Lung (tissue), 12 donors: Measurements from ENCODE around the gene TRPM2. TPM values are rescaled to one million over a fixed set of nuclear protein-coding genes. Genes with fewer than 3 reads are reported as not detected.

Experiments used
- ATAC-seq: fragments of 200-7000 bp; cut with Tn5 transposase; one replicate; pipeline ENCODE4 v1.9.1; 2020; ENCODE audit warnings: moderate number of reproducible peaks; ENCODE audit not compliant: insufficient read depth, low FRiP score
- DNase-seq, 3 donors: peaks; one replicate each; pipeline ENCODE4 v3.0.0-alpha.2; 2013 to 2017
- H3K27ac ChIP-seq, 2 donors: one replicate each; pipeline ENCODE4 v1.5.1; 2013; ENCODE audit warnings: mild to moderate bottlenecking in 2 of 2, moderate library complexity in 2 of 2, control low read depth in 1 of 2, inconsistent platforms in 1 of 2, low read depth in 1 of 2, low read length in 1 of 2
- H3K27me3 ChIP-seq, 3 donors: one replicate each; pipeline ENCODE4 v1.5.1; 2013; ENCODE audit warnings: low read length in 2 of 3; ENCODE audit not compliant: control insufficient read depth in 3 of 3, insufficient read depth in 3 of 3
- H3K36me3 ChIP-seq, 4 donors: one replicate each; pipeline ENCODE4 v1.5.1; 2013; ENCODE audit warnings: low read length in 4 of 4, mild to moderate bottlenecking in 1 of 4, moderate library complexity in 1 of 4; ENCODE audit not compliant: control insufficient read depth in 4 of 4, insufficient read depth in 4 of 4
- H3K4me1 ChIP-seq, 5 donors: one replicate each; pipeline ENCODE4 v1.5.1; 2013; ENCODE audit warnings: low read length in 5 of 5, mild to moderate bottlenecking in 2 of 5, moderate library complexity in 1 of 5; ENCODE audit not compliant: control insufficient read depth in 5 of 5, insufficient read depth in 5 of 5
- H3K4me3 ChIP-seq: one replicate; pipeline ENCODE4 v1.5.1; 2013; ENCODE audit warnings: mild to moderate bottlenecking, control low read depth, moderate library complexity
- H3K9ac ChIP-seq, 2 donors: one replicate each; pipeline ENCODE4 v1.5.1; 2013; ENCODE audit warnings: low read length in 2 of 2, control low read depth in 1 of 2; ENCODE audit not compliant: insufficient read depth in 1 of 2
- H3K9me3 ChIP-seq, 4 donors: one replicate each; pipeline ENCODE4 v1.5.1; 2013; ENCODE audit warnings: low read length in 3 of 4, mild to moderate bottlenecking in 1 of 4, moderate library complexity in 1 of 4; ENCODE audit not compliant: control insufficient read depth in 4 of 4, insufficient read depth in 3 of 4
- CTCF ChIP-seq: IDR thresholded peaks from 2 replicates; pipeline ENCODE4 v1.5.1; 2012; ENCODE audit warnings: mild to moderate bottlenecking; ENCODE audit errors: control extremely low read depth, extremely low read depth
- WGBS, 2 donors: extraction: QIAGEN DNeasy Blood & Tissue Kit; methylation state at CpG; one replicate each; pipeline ENCODE4 v1.1.7; 2013; 5-methylcytosine and 5-hydroxymethylcytosine counted together
- polyA plus RNA-seq, 2 donors: library from polyadenylated mRNA; stranded (reverse); fragments of 200-250 nt; gene quantifications; one replicate each; pipeline ENCODE4 v1.2.1, GENCODE V29; 2013
- total RNA-seq, 2 donors: library from RNA; depleted of rRNA in 1 of 2; stranded (reverse); fragments of >200 nt in 1 of 2; gene quantifications; one replicate each; pipeline ENCODE4 v1.2.1, GENCODE V29; 2014 to 2021
- donor health status: control.
- donor health status: control.
- donor health status: Bipolar disorder and iron deficiency.
- donor health status: healthy.
- donor health status: DM: yes; HTN: yes; CAD: no.

TRPM2 gene
- total and polyA plus RNA-seq, 4 donors, result 5.9 to 26.2 (median 10.3) TPM

DNA sequence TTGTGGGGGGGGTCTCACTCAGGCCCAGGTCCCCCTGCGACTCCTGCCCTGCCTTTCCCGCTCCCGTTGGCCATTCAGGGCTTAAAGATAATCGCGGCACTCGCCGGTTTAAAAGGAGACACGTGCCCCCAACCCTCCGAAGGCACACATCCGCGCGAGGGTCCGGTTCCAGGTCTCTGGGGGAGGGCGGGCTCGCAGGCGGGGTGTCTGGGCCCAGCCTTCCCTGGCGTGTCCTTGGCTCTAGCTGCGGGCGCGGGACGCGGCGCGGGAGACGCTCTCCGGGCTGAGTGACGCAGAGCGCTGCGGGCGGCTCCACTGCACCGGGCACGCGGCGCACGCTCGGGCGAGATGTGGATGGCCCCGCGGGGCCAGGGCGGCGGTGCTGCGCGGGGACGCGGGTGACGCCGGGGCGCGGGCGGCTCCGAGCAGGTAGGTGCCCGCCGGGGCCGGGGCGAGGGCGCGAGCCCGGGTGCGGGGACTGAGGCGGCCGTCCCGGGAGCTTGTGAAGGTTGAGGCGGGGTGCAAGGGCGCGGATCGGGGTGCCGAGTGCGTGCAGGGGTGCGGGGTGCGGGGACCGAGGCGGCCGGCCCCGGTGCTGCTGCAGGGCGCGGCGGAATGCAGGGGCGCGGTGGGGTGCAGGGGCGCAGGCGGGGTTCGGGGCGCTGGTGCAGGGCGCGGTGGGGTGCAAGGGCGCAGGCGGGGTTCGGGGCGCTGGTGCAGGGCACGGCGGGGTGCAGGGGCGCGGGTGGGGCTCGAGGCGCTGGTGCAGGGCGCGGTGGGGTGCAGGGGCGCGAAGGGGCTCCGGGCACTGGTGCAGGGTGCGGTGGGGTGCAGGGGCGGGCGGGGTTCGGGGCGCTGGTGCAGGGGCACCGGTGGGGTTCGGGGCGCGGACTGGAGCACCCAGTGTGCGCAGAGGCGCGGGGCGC lies 3.3 kb upstream of the TRPM2 start:
- no peak overlapping the region for H3K4me3 ChIP-seq
- H3K27ac ChIP-seq, result no peak overlapping the region
- 12% methylated on average over 77 to 113 of the region's 113 CpGs for WGBS, 2 donors
- no peak for TF ChIP-seq CTCF
- no peaks in the 10 kb centered on the region for H3K36me3 ChIP-seq
- peaks cover 0 to 9% (median 7%) of the 10 kb centered on the region in 5 donors for H3K4me1 ChIP-seq
- ATAC-seq, result no peak
- H3K9ac ChIP-seq, result no peak overlapping the region
- peaks cover 4 to 39% (median 15%) of the 10 kb centered on the region in 3 donors for H3K27me3 ChIP-seq
- no peak for DNase-seq
- H3K9me3 ChIP-seq, result peaks cover 0 to 2% (median 0%) of the 10 kb centered on the region in 4 donors

- DNase-seq (no peak), ATAC-seq (no peak)
- no peak for TF ChIP-seq CTCF
- H3K4me3 ChIP-seq, result no peak overlapping the region
- WGBS, 2 donors, result 30 to 48% methylated on average over 25 to 42 of the region's 42 CpGs
- H3K9ac ChIP-seq, result no peak overlapping the region
- H3K27ac ChIP-seq, result no peak overlapping the region
- no peaks in the 10 kb centered on the region for H3K36me3 ChIP-seq
- H3K4me1 ChIP-seq, result peaks cover 0 to 9% (median 7%) of the 10 kb centered on the region in 5 donors
- peaks cover 0 to 4% (median 0%) of the 10 kb centered on the region in 4 donors for H3K9me3 ChIP-seq
- H3K27me3 ChIP-seq, result peaks cover 4 to 39% (median 15%) of the 10 kb centered on the region in 3 donors
These were observed 2.5 kb upstream of the TRPM2 start for GRCh38 chr21:44350773-44351481.

- H3K27ac ChIP-seq, result no peak overlapping the region
- H3K9ac ChIP-seq, result no peak overlapping the region
- H3K4me3 ChIP-seq, result no peak overlapping the region
- H3K4me1 ChIP-seq, result peaks cover 0 to 9% (median 7%) of the 10 kb centered on the region in 5 donors
- H3K9me3 ChIP-seq, result peaks cover 0 to 4% (median 0%) of the 10 kb centered on the region in 4 donors
- 83 to 89% methylated on average over 18 of the region's 18 CpGs for WGBS, 2 donors
- ATAC-seq, result no peak
- TF ChIP-seq CTCF, result no peak
- peaks cover 4 to 39% (median 15%) of the 10 kb centered on the region in 3 donors for H3K27me3 ChIP-seq
- no peaks in the 10 kb centered on the region for H3K36me3 ChIP-seq
- DNase-seq, result no peak
These were observed 1.7 kb upstream of the TRPM2 start for GRCh38 chr21:44351535-44352252.
